Nephron progenitor cell (in vitro differentiated cells): Measurements from ENCODE around the gene P2RX3.

ENCODE experiments used
- DNase-seq: peaks from one replicate; pipeline ENCODE4 v3.0.0; 2021
- H3K27ac Mint-ChIP-seq: 2 replicates; pipeline ENCODE4 v1.8.0; 2021; ENCODE audit warnings: mild to moderate bottlenecking, moderate library complexity, mixed read lengths
- H3K27me3 Mint-ChIP-seq: 2 replicates; pipeline ENCODE4 v1.8.0; 2021; ENCODE audit warnings: mild to moderate bottlenecking, low read depth, mixed read lengths; ENCODE audit not compliant: poor library complexity
- H3K36me3 Mint-ChIP-seq: 2 replicates; pipeline ENCODE4 v1.8.0; 2021; ENCODE audit warnings: low read depth, mixed read lengths
- H3K4me1 Mint-ChIP-seq: 2 replicates; pipeline ENCODE4 v1.8.0; 2021; ENCODE audit warnings: mixed read lengths
- H3K4me3 Mint-ChIP-seq: 2 replicates; pipeline ENCODE4 v1.8.0; 2021; ENCODE audit warnings: mild to moderate bottlenecking, moderate library complexity, mixed read lengths
- H3K9me3 Mint-ChIP-seq: 2 replicates; pipeline ENCODE4 v1.8.0; 2021; ENCODE audit warnings: mild to moderate bottlenecking, moderate library complexity, mixed read lengths
- TF ChIP-seq, protein P1 (sequence below): fragments of 200-600 bp; sonication (generic); IDR thresholded peaks from 2 replicates; pipeline ENCODE4 v1.5.0; 2021; ENCODE audit warnings: antibody characterized with exemption

Gene P2RX3

DNA sequence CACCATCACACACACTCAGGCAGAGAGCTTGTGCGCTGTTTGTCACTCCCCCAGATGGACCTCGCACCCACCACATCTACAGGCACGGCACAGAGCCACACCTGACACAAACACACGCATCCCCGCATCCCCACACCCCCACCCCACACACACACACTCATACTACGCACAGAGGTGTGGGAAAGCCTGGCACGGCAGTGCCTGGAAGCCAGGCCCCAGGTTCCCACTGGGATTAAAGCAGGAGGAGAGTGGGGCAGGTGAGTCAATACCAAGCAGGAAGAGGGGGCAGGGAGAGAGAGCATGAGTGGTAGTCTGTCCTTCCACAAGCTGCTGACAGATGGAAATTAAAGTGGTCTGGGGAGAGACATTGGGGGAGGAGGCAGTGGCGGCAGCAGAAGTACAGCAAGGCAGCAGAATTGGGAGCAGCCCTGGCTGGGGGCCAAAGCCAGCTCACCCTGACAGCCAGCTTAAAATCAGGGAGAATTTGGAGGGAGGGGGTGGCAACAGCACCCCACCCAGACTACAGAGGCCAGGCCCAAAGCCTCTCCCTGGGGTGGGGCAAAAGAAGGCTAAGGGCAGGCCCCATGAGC, 34.1 kb upstream of the P2RX3 start:
- peaks cover 74% of the 10 kb centered on the region for H3K36me3 Mint-ChIP-seq
- TF ChIP-seq, protein P1, sequence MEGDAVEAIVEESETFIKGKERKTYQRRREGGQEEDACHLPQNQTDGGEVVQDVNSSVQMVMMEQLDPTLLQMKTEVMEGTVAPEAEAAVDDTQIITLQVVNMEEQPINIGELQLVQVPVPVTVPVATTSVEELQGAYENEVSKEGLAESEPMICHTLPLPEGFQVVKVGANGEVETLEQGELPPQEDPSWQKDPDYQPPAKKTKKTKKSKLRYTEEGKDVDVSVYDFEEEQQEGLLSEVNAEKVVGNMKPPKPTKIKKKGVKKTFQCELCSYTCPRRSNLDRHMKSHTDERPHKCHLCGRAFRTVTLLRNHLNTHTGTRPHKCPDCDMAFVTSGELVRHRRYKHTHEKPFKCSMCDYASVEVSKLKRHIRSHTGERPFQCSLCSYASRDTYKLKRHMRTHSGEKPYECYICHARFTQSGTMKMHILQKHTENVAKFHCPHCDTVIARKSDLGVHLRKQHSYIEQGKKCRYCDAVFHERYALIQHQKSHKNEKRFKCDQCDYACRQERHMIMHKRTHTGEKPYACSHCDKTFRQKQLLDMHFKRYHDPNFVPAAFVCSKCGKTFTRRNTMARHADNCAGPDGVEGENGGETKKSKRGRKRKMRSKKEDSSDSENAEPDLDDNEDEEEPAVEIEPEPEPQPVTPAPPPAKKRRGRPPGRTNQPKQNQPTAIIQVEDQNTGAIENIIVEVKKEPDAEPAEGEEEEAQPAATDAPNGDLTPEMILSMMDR, result no peak
- peaks cover 3% of the 10 kb centered on the region for H3K27me3 Mint-ChIP-seq
- peak overlapping the region; percentile 9 for H3K4me3 Mint-ChIP-seq
- H3K27ac Mint-ChIP-seq, result peak overlapping the region; percentile 90
- peaks cover 8% of the 10 kb centered on the region for H3K9me3 Mint-ChIP-seq
- DNase-seq, result no peak
- peaks cover 56% of the 10 kb centered on the region for H3K4me1 Mint-ChIP-seq

DNA sequence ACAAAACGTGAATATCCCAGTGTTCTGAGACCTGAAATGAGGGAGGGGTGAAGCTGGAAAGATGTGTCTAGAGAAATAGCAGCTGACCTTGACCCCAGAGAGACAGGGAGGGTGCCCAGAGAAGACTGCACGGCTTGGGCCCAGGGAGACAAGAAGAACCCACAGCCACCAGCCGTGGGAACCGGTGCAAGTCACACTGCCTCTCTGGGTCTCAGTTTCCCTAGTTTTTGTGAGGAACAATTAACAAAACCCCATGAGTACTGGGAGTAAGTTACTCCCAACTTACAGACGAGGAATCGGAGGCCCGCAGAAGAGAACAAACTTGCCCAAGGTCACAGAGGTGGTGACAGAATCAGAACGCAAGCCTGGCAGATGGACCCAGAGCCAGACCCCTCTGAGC, 32.6 kb upstream of the P2RX3 start:
- Mint-ChIP-seq H3K4me3 (no peak overlapping the region), H3K27ac (no peak overlapping the region), H3K9me3 (no peaks in the 10 kb centered on the region), H3K4me1 (peaks cover 69% of the 10 kb centered on the region), H3K36me3 (peaks cover 73% of the 10 kb centered on the region), H3K27me3 (no peaks in the 10 kb centered on the region)
- TF ChIP-seq, protein P1, result no peak
- DNase-seq, result no peak

GRCh38 chr11:57306161-57306876, 31.8 kb upstream of the P2RX3 start:
- Mint-ChIP-seq H3K4me1 (peaks cover 76% of the 10 kb centered on the region), H3K27me3 (no peaks in the 10 kb centered on the region), H3K36me3 (peaks cover 65% of the 10 kb centered on the region), H3K9me3 (no peaks in the 10 kb centered on the region), H3K4me3 (no peak overlapping the region), H3K27ac (peak overlapping the region; percentile 71)
- DNase-seq, result no peak
- TF ChIP-seq, protein P1, result no peak

GRCh38 chr11:57306940-57307565, 31.1 kb upstream of the P2RX3 start:
- Mint-ChIP-seq H3K4me1 (peaks cover 82% of the 10 kb centered on the region), H3K9me3 (no peaks in the 10 kb centered on the region), H3K36me3 (peaks cover 59% of the 10 kb centered on the region), H3K4me3 (no peak overlapping the region), H3K27me3 (no peaks in the 10 kb centered on the region), H3K27ac (peak overlapping the region; percentile 51)
- DNase-seq, result no peak
- TF ChIP-seq, protein P1, result no peak

DNA sequence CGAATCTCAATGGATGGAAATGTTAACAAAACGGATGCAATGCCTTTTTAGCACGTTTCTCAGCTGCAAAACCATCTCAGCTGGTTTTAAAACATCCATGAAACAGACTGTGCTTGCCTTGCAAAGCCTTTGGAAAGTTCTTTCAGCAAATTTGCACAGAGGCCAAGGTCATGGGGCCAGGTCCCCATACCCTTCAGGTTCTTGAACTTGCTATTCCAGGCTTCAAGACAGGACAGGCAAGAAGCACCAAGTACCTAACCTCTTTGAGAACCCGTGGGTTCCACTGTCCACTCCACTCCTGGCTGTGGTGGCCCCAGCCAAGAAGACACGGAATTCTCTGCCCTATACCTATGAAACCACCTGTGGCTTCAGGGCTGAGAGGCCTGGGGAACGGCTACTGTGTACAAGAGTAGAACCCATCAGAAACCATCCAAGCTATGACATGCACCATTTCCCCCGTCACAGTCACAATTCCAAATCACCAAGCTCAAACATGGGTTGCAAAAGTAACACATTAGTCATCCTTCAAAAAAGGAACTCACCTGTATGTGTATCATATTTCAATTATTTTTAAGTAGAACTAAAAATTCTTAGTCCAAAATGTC, 30.4 kb upstream of the P2RX3 start:
- DNase-seq, result no peak
- Mint-ChIP-seq H3K36me3 (peaks cover 58% of the 10 kb centered on the region), H3K4me1 (peaks cover 89% of the 10 kb centered on the region), H3K9me3 (no peaks in the 10 kb centered on the region), H3K4me3 (no peak overlapping the region), H3K27ac (no peak overlapping the region), H3K27me3 (no peaks in the 10 kb centered on the region)
- TF ChIP-seq, protein P1, result no peak
